ENCODE data around the gene GALNT9.
A peak's percentile ranks its signal among the peaks of the same experiment; 100 is the strongest.

The GALNT9 gene

GRCh38 chr12:132323171-132324010, 6.0 kb downstream of the GALNT9 start:
- H3K36me3 ChIP-seq (ENCODE audit: low read depth) = no peaks in the 10 kb centered on the region
- H3K27me3 ChIP-seq (ENCODE audit: insufficient read depth, poor library complexity, severe bottlenecking) = peaks cover 34% of the 10 kb centered on the region
- ATAC-seq (ENCODE audit: low read depth) (no peak), DNase-seq (ENCODE audit: low spot score) (no peak)
- no peak for TF ChIP-seq CTCF (IDR thresholded peaks at IDR 0.05; ENCODE audit: poor library complexity, severe bottlenecking)
- peaks cover 14% of the 10 kb centered on the region for H3K4me1 ChIP-seq (ENCODE audit: insufficient read depth, poor library complexity, severe bottlenecking)
- no peak overlapping the region for H3K27ac ChIP-seq (ENCODE audit: poor library complexity, severe bottlenecking)
- H3K9me3 ChIP-seq (ENCODE audit: severe bottlenecking) = no peaks in the 10 kb centered on the region
- no peak overlapping the region for H3K4me3 ChIP-seq (ENCODE audit: severe bottlenecking)

- Histone ChIP-seq H3K36me3 (ENCODE audit: low read depth) (no peaks in the 10 kb centered on the region), H3K4me1 (ENCODE audit: insufficient read depth, poor library complexity, severe bottlenecking) (peaks cover 7% of the 10 kb centered on the region), H3K4me3 (ENCODE audit: severe bottlenecking) (no peak overlapping the region), H3K9me3 (ENCODE audit: severe bottlenecking) (no peaks in the 10 kb centered on the region), H3K27ac (ENCODE audit: poor library complexity, severe bottlenecking) (no peak overlapping the region), H3K27me3 (ENCODE audit: insufficient read depth, poor library complexity, severe bottlenecking) (peaks cover 31% of the 10 kb centered on the region)
- ATAC-seq (ENCODE audit: low read depth) = no peak
- peak; percentile 35 for DNase-seq (ENCODE audit: low spot score)
- no peak for TF ChIP-seq CTCF (IDR thresholded peaks at IDR 0.05; ENCODE audit: poor library complexity, severe bottlenecking)
Measured at GRCh38 chr12:132322206-132323132, 6.9 kb downstream of the GALNT9 start.

DNA sequence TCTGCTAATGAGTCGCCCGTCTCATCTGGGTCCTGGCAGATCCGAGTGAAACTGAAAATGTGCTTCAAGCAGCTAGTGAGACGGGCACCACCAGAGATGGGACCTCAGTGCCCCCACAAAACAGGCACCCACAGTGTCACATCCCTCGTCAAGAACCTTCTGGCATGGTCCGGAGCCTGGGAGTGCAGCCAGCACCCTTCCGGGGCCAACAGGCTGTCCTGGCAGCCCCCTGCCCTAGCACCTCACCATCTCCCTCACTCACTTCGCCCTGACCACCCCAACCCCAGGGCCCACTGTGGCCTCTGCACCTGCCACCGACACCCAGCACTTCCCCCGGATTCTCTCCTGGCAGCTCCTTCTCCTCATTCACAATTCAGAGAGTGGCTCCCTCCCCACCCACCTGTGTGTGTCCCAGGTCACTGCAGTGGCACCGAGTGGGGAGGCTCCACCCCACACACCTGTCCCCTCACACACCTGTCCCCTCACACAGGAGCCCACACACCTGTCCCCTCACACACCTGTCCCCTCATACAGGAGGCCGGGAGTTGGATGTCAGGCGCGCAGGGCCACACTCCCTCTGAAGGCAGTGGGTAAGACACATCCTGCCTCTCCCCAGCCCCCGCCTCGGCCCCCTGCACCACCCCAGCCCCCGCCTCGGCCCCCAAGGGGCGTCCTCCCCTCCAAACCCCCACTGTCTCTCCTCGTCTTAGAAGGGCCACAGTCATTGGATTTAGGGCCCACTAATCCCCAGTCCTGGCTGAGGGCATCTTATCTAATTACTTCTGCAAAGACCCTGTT, 7.9 kb downstream of the GALNT9 start:
- no peaks in the 10 kb centered on the region for H3K4me1 ChIP-seq (ENCODE audit: insufficient read depth, poor library complexity, severe bottlenecking)
- H3K36me3 ChIP-seq (ENCODE audit: low read depth) = no peaks in the 10 kb centered on the region
- no peak overlapping the region for H3K4me3 ChIP-seq (ENCODE audit: severe bottlenecking)
- H3K27ac ChIP-seq (ENCODE audit: poor library complexity, severe bottlenecking) = no peak overlapping the region
- no peaks in the 10 kb centered on the region for H3K9me3 ChIP-seq (ENCODE audit: severe bottlenecking)
- ATAC-seq (ENCODE audit: low read depth) (no peak), DNase-seq (ENCODE audit: low spot score) (peak; percentile 44)
- TF ChIP-seq CTCF (IDR thresholded peaks at IDR 0.05; ENCODE audit: poor library complexity, severe bottlenecking) = no peak
- H3K27me3 ChIP-seq (ENCODE audit: insufficient read depth, poor library complexity, severe bottlenecking) = peaks cover 32% of the 10 kb centered on the region

DNA sequence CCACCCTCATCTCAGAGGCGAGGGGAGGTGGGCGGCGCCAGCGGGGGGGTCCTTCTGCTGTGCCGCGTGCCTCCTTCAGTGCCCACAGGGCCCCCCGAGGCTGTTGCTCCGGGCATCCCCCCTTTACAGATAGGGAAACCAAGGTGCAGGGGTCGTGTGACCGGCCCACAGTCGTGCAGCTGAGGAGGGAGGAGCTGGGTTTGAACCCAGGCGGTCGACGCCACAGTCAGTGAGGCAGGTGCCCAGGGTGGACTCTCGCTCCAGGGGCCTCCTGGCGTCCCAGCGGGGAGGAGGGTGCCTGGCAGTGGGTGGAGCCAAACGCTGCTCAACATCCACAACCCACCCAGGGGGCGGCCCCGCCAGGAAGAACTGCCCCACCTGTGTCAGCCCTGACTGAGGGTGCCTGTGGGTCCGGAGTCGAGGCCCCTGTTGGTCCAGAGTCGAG, 8.6 kb downstream of the GALNT9 start:
- no peak overlapping the region for H3K4me3 ChIP-seq (ENCODE audit: severe bottlenecking)
- peaks cover 32% of the 10 kb centered on the region for H3K27me3 ChIP-seq (ENCODE audit: insufficient read depth, poor library complexity, severe bottlenecking)
- no peak for ATAC-seq (ENCODE audit: low read depth)

More for the DNA sequence above, 8.6 kb downstream of the GALNT9 start:
- Histone ChIP-seq H3K27ac (ENCODE audit: poor library complexity, severe bottlenecking) (no peak overlapping the region), H3K9me3 (ENCODE audit: severe bottlenecking) (no peaks in the 10 kb centered on the region), H3K36me3 (ENCODE audit: low read depth) (no peaks in the 10 kb centered on the region), H3K4me1 (ENCODE audit: insufficient read depth, poor library complexity, severe bottlenecking) (no peaks in the 10 kb centered on the region)
- TF ChIP-seq CTCF (IDR thresholded peaks at IDR 0.05; ENCODE audit: poor library complexity, severe bottlenecking) = no peak
- DNase-seq (ENCODE audit: low spot score) = peak; percentile 54
